Measurements from ENCODE around the gene FSTL5. TPM values are rescaled to one million over a fixed set of nuclear protein-coding genes. Genes with fewer than 3 reads are reported as not detected.

Gene FSTL5
- total and polyA plus RNA-seq, 10 of the 15 experiments (the other 5 are each of a cell fraction or from before 2014, with no cell fraction given), result 0.04 to 2.4 (median 0.08) TPM; not detected in 4

- Histone ChIP-seq H3K27me3 (replicated peaks in 1 of 2; ENCODE audit: control insufficient read depth in 2 of 2, insufficient read depth in 2 of 2, low read length in 1 of 2) (no peaks in the 10 kb centered on the region), H3K27ac (ENCODE audit: control insufficient read depth, insufficient read depth) (no peak overlapping the region), H3K36me3 (ENCODE audit: control insufficient read depth in 2 of 2, insufficient read depth in 2 of 2, low read length in 1 of 2) (no peaks in the 10 kb centered on the region), H3K79me2 (ENCODE audit: control insufficient read depth, insufficient read depth, low read length) (no peaks in the 10 kb centered on the region), H2AFZ (ENCODE audit: control insufficient read depth, low read depth, low read length) (no peak overlapping the region), H3K9me3 (replicated peaks; ENCODE audit: control insufficient read depth, insufficient read depth, low read length) (no peaks in the 10 kb centered on the region), H3K4me3 (no peak overlapping the region), H3K4me2 (ENCODE audit: control insufficient read depth, insufficient read depth) (no peak overlapping the region), H4K20me1 (ENCODE audit: control insufficient read depth, insufficient read depth) (no peaks in the 10 kb centered on the region), H3K4me1 (ENCODE audit: control insufficient read depth, insufficient read depth, low read length) (no peaks in the 10 kb centered on the region), H3K9ac (ENCODE audit: control insufficient read depth, insufficient read depth, low read length) (no peak overlapping the region)
- RAD21 ChIA-PET (ENCODE audit: unreplicated experiment), result no interaction called here
- FAIRE-seq (no peak), ATAC-seq (no peak), DNase-seq (ENCODE audit: low read depth, low spot score) (no peak)
- POLR2A ChIA-PET, result no interaction called here
- CTCF ChIA-PET, result no interaction called here
- BruUV-seq (replicated peaks), result no TSS peak
- SMC1A ChIA-PET (ENCODE audit: uncharacterized antibody, unreplicated experiment), result no interaction called here
- in situ Hi-C loops (cut with MboI) (no loop called here), intact Hi-C loops (cut with micrococcal nuclease; ENCODE audit: unreplicated experiment) (no loop called here)
- WGBS (ENCODE audit: insufficient coverage, insufficient replicate concordance, low lambda C conversion rate, missing lambda C conversion rate), result 29% methylated on average over 3 of the region's 3 CpGs
- TF ChIP-seq MEF2B (IDR thresholded peaks at IDR 0.05; ENCODE audit: partially characterized antibody, poor library complexity, severe bottlenecking) (no peak), CHD4 (IDR thresholded peaks at IDR 0.05) (no peak), DPF2 (IDR thresholded peaks at IDR 0.05) (no peak), SRF (IDR thresholded peaks at IDR 0.05; ENCODE audit: low read depth in 2 of 2, low read length in 2 of 2) (no peak), ELK1 (IDR thresholded peaks at IDR 0.05; ENCODE audit: low read depth, low read length) (no peak), SMC3 (IDR thresholded peaks at IDR 0.05; ENCODE audit: borderline replicate concordance, low read length) (no peak), CBX5 (IDR thresholded peaks at IDR 0.05; ENCODE audit: low read depth) (no peak), SMAD5 (IDR thresholded peaks at IDR 0.05; ENCODE audit: low read depth) (no peak), CREB1 (IDR thresholded peaks at IDR 0.05; ENCODE audit: low read depth) (no peak), YY1 (IDR thresholded peaks at IDR 0.05; ENCODE audit: low read depth, low read length) (no peak), SREBF2 (IDR thresholded peaks at IDR 0.05; ENCODE audit: low read length) (no peak), E2F4 (IDR thresholded peaks at IDR 0.05; ENCODE audit: low read depth, low read length) (no peak)
- TF ChIP-seq, protein P1, sequence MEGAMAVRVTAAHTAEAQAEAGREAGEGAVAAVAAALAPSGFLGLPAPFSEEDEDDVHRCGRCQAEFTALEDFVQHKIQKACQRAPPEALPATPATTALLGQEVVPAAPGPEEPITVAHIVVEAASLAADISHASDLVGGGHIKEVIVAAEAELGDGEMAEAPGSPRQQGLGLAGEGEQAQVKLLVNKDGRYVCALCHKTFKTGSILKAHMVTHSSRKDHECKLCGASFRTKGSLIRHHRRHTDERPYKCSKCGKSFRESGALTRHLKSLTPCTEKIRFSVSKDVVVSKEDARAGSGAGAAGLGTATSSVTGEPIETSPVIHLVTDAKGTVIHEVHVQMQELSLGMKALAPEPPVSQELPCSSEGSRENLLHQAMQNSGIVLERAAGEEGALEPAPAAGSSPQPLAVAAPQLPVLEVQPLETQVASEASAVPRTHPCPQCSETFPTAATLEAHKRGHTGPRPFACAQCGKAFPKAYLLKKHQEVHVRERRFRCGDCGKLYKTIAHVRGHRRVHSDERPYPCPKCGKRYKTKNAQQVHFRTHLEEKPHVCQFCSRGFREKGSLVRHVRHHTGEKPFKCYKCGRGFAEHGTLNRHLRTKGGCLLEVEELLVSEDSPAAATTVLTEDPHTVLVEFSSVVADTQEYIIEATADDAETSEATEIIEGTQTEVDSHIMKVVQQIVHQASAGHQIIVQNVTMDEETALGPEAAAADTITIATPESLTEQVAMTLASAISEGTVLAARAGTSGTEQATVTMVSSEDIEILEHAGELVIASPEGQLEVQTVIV (IDR thresholded peaks at IDR 0.05; ENCODE audit: borderline replicate concordance, partially characterized antibody), result no peak
- TF ChIP-seq, protein P2, sequence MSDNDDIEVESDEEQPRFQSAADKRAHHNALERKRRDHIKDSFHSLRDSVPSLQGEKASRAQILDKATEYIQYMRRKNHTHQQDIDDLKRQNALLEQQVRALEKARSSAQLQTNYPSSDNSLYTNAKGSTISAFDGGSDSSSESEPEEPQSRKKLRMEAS (IDR thresholded peaks at IDR 0.05; ENCODE audit: low read depth, low read length), result no peak
- TF ChIP-seq, protein P3, sequence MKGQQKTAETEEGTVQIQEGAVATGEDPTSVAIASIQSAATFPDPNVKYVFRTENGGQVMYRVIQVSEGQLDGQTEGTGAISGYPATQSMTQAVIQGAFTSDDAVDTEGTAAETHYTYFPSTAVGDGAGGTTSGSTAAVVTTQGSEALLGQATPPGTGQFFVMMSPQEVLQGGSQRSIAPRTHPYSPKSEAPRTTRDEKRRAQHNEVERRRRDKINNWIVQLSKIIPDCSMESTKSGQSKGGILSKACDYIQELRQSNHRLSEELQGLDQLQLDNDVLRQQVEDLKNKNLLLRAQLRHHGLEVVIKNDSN (IDR thresholded peaks at IDR 0.05; ENCODE audit: borderline replicate concordance, extremely low read length, insufficient read depth, low read depth, low read length), result no peak
- TF ChIP-seq, protein P4, sequence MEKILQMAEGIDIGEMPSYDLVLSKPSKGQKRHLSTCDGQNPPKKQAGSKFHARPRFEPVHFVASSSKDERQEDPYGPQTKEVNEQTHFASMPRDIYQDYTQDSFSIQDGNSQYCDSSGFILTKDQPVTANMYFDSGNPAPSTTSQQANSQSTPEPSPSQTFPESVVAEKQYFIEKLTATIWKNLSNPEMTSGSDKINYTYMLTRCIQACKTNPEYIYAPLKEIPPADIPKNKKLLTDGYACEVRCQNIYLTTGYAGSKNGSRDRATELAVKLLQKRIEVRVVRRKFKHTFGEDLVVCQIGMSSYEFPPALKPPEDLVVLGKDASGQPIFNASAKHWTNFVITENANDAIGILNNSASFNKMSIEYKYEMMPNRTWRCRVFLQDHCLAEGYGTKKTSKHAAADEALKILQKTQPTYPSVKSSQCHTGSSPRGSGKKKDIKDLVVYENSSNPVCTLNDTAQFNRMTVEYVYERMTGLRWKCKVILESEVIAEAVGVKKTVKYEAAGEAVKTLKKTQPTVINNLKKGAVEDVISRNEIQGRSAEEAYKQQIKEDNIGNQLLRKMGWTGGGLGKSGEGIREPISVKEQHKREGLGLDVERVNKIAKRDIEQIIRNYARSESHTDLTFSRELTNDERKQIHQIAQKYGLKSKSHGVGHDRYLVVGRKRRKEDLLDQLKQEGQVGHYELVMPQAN (conservative IDR thresholded peaks at IDR 0.05), result no peak
Measured at GRCh38 chr4:161657616-161658015, 506.2 kb downstream of the FSTL5 start.

Data from GM12878 (cell line).